LNCAP (cell line): ENCODE measurements around the gene LEMD1.

Experiments used
- TF ChIP-seq, protein P1 (sequence below): fragments of 450-650 bp; IDR thresholded peaks from 2 replicates; pipeline ENCODE4 v1.5.1; 2017; ENCODE audit warnings: mild to moderate bottlenecking

LEMD1 gene

DNA sequence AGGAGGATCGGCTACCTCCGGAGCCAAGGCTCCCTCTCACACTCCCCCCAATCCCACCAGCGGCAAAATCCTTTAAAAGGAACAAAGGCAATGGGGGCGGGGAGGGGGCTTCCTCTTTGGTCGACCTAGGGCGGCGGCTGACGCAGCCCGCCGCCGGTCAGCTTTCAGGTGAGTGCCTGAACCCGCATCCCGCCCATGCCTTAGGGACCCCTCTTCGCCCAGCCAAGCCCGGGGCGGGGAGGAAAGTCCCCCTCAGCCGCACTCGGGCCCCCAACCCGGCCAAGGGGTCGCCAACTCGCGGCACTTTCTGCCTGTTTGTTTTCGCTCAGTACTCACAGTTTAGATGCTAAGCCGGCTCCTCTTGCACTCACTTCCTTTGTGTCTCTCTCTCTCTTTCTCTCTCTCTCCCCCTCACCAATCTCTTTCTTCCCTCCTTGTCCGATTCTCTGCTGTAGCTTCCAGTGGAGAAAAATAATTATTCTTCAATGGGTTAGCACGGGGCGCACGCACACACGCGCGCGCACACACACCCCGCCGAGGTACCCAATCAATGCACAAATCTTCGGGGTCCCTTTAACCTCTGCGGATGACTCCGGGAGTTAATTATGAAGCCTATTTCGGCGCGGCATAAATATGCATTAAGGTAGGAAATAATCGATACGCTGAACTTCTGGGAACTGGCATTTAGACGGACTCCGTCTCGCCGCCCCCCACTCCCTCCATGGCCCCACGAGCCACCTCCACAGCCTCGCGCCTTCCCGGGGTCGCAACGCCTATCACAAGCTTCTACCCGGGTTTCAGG, 33.9 kb upstream of the LEMD1 start, which contains the start of gene BLACAT1:
TSS of gene BLACAT1 (minus strand) at position 465 of the 802 bp plus-strand sequence.
- TF ChIP-seq, protein P1, sequence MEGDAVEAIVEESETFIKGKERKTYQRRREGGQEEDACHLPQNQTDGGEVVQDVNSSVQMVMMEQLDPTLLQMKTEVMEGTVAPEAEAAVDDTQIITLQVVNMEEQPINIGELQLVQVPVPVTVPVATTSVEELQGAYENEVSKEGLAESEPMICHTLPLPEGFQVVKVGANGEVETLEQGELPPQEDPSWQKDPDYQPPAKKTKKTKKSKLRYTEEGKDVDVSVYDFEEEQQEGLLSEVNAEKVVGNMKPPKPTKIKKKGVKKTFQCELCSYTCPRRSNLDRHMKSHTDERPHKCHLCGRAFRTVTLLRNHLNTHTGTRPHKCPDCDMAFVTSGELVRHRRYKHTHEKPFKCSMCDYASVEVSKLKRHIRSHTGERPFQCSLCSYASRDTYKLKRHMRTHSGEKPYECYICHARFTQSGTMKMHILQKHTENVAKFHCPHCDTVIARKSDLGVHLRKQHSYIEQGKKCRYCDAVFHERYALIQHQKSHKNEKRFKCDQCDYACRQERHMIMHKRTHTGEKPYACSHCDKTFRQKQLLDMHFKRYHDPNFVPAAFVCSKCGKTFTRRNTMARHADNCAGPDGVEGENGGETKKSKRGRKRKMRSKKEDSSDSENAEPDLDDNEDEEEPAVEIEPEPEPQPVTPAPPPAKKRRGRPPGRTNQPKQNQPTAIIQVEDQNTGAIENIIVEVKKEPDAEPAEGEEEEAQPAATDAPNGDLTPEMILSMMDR: no peak

DNA sequence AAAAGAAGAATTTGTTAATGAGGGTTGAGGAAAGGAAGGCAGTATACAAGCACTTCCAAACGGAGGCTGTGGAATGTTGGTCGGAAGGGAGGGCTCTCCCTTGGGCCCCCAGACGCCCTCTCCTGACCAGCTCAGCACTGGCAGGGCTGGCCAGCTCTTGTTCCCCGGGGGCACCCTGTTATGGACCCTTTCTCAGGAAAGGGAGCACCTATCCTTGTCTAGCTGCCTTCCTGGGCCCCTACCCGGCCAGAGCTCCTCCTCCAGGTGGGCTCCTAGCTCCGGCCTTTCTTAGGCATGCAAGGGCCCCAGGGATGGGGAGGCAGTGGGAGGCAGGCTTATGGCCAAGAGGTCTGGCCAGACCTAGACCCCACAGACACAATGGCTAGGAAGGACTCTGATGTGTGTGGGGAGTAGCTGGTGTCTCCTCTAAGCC, 33.1 kb upstream of the LEMD1 start:
- TF ChIP-seq, protein P1: no peak

DNA sequence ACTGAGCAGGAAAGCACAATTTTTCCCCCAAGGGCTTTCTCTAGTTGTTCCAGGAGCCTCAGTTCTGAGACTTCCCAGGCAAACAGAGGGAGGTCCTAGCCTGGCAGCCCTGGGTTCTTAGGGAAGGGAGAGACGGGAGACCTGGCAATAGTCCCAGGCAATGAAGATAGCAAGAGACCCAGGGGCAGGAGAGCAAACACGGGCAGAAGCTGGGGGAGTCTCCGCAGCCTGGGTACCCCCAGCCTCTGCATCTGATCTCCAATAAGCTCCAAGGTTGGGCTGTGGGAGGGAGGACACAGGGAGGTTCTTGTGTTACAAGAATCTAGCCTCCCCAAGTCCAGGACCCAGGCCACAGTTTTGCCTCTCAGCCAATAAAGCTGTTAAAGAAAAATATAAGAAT, 31.6 kb upstream of the LEMD1 start:
- TF ChIP-seq, protein P1: no peak

DNA sequence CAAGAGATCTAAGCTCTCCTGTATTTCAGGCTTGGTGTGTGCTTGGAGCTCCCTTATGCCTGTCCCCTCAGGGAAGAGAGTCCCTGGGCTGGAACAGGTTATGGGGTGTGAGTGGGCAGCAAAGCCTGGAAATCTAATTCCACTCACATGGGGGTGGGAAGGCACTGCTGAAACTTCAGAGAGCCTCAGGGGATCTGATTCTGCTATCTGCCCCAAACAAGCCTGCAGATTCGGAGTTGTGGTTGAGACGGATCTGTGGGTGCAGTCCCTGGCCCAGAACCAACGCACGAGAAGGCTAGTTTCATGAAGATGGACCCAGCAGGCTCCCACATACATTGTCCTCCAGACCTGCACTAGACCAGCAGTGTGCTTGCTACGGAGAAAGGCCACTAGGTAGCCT, 31.1 kb upstream of the LEMD1 start:
- TF ChIP-seq, protein P1: no peak

DNA sequence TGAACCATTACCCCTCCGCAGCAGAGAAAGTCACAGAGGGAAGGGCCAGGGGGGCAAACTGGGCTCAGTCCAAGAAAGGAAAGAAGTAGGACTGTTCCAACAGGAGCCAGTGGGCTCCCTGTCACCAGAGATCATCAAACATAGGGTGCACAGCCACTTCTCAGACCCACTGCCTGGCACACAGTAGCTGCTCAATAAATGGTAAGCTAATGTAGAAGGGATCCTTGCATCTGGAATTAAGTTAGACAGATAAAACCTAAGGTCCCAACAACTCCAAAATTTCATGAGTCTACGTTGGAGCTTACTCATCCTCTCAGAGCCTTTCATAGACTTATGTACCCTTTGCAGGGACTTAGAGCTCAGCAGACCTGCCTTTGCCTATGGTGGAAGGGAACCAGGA, 30.5 kb upstream of the LEMD1 start:
- TF ChIP-seq, protein P1: no peak

DNA sequence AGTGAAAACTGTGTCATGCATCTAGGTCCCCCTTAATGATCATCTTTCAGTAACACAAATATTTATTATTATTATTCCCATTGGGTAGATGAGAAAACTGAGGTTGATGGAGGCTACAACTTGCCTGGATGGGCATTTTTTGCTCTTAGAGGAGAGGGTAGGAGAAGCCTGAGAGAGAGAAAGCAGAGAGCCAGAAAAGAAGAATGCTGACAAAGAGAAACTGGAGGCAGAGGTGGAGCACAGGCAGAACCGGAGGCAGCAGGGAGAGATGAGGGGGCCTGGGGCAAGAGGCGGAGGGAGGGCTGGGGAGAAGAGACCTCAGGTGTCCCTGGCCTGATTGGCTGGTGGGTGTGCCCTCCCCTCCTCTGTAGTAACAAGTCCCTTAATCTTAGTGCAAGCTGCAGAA, 29.9 kb upstream of the LEMD1 start:
- TF ChIP-seq, protein P1: no peak

DNA sequence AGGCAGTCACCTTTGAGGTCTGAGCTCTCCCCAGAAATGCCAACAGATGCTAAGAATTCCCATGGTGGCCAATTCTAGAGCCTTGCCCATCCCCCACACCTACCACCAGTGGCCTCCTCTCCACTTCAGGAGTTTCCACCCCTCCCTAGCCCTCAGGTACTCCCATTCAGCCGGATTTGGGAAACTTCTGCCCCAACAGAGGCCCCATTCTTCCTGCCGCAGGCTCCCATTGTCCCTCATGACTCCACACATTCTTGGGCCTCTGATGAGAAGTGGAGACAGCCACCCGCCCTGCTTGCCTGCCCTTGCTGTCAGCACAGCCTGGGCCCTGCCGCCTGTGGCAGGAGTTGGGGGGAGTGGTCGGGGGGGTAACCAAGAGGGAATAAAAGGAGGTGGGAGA, 29.3 kb upstream of the LEMD1 start:
- TF ChIP-seq, protein P1: no peak
